HG03196 (cell line): ENCODE results near the gene ERF.

Experiments used
- ATAC-seq: cut with Tn5 transposase; IDR thresholded peaks from one replicate; pipeline ENCODE4 v1.9.1; 2021; ENCODE audit not compliant: unreplicated experiment

Gene ERF

GRCh38 chr19:42287017-42287826 is 32.3 kb upstream of the ERF start:
- no peak for ATAC-seq

GRCh38 chr19:42286349-42287016 is 31.6 kb upstream of the ERF start:
- no peak for ATAC-seq

- ATAC-seq = no peak
These were observed 31.0 kb upstream of the ERF start for GRCh38 chr19:42285988-42286348.

GRCh38 chr19:42285541-42285941 is 30.6 kb upstream of the ERF start:
- ATAC-seq = no peak

GRCh38 chr19:42284591-42285341 is 29.8 kb upstream of the ERF start:
- ATAC-seq = no peak

- peak; percentile 21 for ATAC-seq
These were observed 29.2 kb upstream of the ERF start for GRCh38 chr19:42284066-42284501.

GRCh38 chr19:42283188-42284065 is 28.5 kb upstream of the ERF start:
- ATAC-seq = peak; percentile 44

- no peak for ATAC-seq
These were observed 27.9 kb upstream of the ERF start for GRCh38 chr19:42282819-42283187.

GRCh38 chr19:42281827-42282762 is 27.2 kb upstream of the ERF start:
- ATAC-seq = no peak

GRCh38 chr19:42281146-42281826 is 26.4 kb upstream of the ERF start:
- ATAC-seq = no peak

- no peak for ATAC-seq
These were observed 25.9 kb upstream of the ERF start for GRCh38 chr19:42280815-42281145.

GRCh38 chr19:42279902-42280814 is 25.2 kb upstream of the ERF start:
- no peak for ATAC-seq

GRCh38 chr19:42279155-42279901 is 24.4 kb upstream of the ERF start:
- no peak for ATAC-seq

GRCh38 chr19:42278452-42279154 is 23.7 kb upstream of the ERF start:
- ATAC-seq = no peak

- no peak for ATAC-seq
These were observed 23.0 kb upstream of the ERF start for GRCh38 chr19:42277821-42278451.

- ATAC-seq = no peak
These were observed 21.9 kb upstream of the ERF start for GRCh38 chr19:42276821-42277220.

- ATAC-seq = no peak
These were observed 21.4 kb upstream of the ERF start for GRCh38 chr19:42276284-42276683.
